LNCaP clone FGC (cell line): Measurements from ENCODE around the gene CAMLG.

ENCODE experiments used
- DNase-seq: peaks from one replicate; pipeline ENCODE4 v3.0.0-alpha.2; 2011; ENCODE audit warnings: low read depth
- H3K4me3 ChIP-seq: 2 replicates; pipeline ENCODE4 v1.5.1; 2011; ENCODE audit warnings: mild to moderate bottlenecking, low read depth, low read length, control low read depth
- CTCF ChIP-seq: IDR thresholded peaks from 2 replicates; pipeline ENCODE4 v1.5.1; 2012; ENCODE audit warnings: mild to moderate bottlenecking; ENCODE audit not compliant: control insufficient read depth, insufficient read depth; ENCODE audit errors: extremely low read depth

Gene CAMLG

GRCh38 chr5:134798468-134798867 lies 60.1 kb downstream of the CAMLG start:
- no peak overlapping the region for H3K4me3 ChIP-seq
- DNase-seq, result no peak
- TF ChIP-seq CTCF, result no peak
